Measurements from ENCODE around the gene SLC22A4.

The SLC22A4 gene

DNA sequence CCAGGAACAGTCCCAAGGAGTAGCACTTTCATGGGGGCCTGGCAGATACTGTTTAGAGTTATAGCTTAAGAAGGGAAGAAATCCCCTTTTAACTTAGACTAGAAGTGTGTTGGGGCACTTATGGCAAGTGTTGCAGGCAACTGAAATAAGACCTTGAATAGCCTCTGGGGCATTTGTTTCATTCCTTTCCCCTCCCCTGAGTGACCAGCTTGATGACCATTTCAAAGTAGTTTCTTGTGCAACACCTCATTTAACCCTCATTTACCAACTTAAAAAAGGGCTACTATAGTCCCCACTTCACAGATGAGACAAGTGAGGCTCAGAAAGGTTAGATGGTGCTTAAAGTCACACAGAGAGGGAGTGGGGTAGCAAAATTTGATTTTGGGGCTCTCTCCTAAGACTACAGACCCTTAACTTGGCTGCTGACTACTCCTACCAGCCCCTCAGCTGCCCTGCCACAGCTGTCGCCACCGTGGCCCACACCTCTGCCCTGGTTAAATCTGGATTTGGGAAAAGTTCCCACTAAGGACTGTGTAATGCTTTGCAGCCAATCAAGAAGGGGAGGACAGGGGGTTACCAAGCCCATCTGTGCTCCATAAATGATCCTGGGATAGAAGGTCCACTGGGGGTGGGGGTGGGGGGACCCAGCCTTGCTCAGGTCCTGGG, 31.2 kb upstream of the SLC22A4 start:
- no peak for DNase-seq (ENCODE audit: low read depth in 3 of 3)

DNA sequence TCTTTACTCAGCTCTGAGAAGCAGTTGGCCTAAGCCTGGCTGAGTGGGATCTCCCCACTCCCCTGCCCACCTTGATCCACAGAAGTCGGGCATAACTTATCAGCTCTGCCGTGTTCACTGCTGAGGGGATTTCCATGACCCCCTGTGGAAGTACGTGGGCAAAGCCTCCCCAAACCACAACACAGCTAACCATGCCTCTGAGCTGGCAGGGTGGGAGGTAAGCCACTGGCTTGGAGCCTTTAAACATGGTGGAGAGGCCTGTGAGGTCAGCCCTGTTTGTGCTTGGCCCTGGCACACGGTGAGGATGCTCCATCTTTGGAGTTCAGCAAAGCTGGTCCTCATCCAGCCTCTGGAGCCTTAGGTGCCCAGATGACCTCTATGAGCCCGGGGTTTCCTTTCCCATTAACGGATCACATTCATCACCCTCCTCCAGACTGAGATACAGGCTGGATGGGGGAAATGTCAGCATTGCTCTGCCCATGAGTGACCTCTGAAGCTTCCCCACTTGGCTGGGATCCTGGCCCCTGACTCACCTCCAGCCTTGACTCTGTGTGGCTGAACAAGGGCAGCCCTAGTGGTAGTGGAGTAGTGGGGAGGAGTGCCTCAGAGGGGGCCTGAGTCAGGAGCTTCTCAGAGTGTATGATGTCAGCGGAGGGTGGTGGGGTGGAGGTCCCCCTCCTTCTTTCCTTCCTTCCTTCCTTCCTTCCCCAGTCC, 30.5 kb upstream of the SLC22A4 start:
- DNase-seq (ENCODE audit: low read depth in 3 of 3): no peak

DNA sequence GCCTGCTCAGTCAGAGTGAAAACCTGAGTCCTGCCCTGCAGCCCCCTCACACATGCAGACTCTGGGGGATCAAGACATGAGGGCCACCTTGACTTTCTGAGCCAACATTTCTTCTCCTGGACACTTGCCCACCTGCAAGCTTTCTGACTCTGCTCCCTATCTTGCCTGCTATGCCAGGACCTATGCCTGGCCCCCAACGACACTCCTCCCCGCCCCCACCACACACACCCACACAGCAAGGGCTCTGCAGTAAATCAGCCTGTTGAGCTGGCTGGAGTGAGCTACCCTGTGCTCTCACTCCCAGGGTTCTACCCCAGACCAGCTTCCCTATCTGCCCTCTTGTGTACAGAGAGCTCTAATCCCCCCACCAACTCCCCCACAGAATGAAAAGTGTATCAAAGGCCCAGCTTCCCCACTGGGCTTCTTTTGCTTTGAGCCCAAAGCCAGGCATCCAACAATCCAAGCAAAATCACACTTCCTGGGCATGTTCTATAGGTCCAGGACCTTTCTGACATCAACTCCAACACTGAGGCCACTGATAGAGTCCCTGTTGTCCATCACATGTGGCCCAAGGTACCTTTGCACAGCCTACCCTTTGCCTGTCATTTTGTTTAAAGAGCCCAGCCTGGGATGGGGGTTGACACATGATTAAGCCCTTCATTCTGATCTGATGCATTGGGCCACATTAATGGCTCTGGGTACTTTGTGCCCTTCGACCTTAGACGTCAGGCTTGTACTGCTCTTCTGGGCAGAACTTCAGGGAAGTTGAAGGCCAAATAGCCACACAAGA, 29.5 kb upstream of the SLC22A4 start:
- DNase-seq (ENCODE audit: low read depth in 3 of 3): no peak

DNA sequence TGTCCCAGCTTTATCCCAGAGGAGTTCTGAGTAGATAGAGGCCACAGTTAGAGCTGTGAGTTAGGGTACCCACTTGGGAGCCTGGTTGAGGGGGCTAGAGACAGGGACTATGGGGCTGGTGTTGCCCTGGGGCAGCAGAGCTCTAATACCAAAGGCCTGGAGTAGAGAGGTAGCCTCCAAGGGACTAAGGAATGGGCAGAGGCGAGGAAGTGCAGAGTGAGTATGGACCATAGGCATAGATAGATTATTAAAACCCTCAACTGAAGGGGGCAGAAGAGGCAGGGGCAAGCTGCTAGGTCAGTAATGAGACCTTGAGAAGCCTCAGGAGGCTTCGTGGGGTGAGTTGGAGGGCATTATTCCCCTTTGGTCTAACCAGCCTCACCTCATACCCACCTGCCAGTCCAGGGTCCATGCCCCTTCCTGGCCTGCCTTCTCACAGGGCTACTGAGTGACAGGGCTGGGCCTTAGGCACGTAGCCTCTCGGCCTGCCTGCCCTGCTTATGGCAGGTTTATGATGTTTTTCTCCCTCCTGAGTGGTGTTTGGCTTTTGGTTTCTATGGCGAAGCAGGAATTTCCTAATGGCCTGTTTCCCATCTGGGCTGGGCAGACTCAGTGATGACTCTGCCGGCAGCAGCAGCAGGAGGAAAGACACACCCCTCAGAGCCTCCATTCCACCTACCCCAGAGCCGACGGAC, 28.7 kb upstream of the SLC22A4 start:
- DNase-seq (ENCODE audit: low read depth in 3 of 3): no peak

DNA sequence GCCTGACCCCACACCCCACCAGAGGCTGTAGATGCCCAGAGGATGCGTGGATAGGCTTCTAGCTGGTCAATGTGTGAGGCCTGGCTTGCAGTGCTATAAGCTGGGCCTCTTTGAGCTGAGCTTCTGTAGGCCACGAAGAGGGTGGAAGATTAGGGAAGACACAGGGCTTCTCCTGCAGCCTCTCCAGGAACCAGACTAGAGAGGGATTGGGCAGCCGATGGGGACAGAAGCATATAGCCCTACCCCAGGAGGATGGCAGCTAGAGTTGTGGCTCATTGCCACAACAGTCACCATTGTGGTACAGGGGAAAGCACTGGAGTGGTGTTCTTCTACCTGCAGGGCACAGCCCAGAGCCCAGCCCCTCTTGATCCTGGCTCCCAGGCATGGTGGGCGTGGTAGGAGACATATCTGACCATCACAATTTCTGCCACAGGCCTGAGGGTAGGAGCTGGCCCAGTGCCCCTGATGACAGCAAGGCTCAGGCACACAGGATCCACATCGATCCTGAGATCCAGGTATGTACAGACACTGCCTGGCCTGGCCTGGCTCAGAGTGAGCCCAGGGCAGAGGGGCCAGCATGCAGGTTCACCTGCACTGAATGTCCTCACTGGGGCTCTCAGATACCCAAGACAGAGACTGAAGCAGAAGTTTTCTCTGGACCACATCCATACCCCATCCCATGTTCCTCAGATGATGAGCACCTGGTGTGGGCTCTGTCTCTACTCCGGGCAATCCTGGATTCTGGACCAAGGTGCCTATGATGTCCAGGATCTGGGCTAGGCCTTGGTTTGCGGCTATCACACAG, 28.0 kb upstream of the SLC22A4 start:
- no peak for DNase-seq (ENCODE audit: low read depth in 3 of 3)

DNA sequence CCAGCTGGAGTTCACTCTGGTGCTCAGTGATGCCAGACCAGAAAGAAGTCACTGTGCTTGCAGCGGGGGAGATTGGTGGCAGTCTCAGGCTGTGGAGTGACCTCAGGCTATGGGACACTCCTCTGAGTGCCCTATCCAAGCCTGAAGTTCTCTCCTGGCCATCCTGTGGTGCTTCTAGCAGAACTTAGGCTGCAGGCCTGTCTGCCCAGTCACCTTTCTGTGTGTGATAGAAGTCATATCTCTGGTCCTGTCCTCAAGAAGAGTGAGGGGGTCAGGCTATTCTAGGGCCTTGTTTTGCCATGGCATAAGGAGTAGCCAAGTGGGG, 27.4 kb upstream of the SLC22A4 start:
- DNase-seq (ENCODE audit: low read depth in 3 of 3): no peak

DNA sequence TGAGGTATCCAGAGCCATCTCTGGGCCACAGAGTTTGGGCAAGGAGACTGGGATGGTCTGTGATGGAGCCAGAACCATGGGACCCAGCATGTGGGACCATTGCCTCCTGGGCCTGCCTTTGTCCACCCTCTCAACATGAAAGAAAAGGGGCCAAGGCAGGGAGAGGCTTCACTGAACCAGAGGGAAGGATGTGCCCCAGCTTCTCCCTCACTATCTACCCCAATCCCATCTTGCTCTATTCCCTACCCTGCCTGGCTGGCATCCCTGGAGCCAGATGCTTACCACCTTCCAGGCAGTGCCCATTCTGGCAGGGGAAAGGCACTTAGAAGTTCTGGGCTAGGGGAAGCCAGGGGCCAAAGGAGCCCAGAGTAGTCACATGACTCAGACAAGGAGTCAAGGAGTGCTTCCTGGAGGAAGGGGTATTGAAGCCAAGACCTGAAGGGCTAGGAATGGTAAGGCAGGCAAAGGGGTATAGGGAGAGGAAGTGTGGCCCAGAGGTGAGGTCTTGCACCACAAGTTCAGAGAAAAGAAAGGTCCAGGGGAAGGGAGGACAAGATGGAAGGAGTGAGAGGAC, 26.9 kb upstream of the SLC22A4 start:
- DNase-seq (ENCODE audit: low read depth in 3 of 3): no peak

DNA sequence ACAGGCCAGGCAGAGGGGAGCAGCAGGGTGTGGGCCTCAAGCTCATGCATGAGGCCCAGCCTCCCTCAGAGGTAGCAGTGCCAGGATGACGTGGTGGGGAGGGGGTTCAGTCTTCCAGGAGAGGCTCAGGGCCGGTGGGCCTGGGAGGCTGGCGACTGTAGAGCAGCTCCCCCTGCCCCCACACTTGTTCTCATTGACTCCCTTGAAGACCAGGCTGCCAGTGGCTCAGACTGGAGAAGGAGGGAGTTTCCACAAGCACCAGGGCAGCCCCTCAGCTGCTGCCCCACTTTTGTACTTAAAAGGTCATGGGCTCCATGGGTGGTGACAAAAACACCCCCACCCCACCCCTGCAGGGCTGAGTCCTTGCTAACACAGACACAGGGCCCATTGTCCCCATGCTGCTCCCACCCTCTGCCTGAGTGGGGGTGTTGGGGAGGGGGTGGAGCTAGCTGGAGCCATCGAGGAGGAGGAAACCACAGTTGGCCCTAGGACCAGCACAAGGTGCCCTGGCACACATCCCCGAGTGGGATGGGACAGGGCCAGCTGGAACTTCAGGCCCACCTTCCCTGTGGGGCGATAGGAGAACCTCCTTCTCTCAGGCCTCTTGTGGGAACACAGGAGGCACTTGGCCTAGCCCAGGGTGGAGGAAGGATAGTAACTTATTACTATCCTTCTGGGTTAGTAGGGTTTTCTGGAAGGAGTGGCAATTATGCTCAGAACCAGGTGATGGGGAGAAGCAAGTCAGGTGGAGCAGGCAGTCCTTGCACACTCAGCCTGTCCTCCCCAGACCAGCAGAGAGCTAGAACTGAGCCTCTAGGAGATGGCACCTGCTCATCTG, 26.0 kb upstream of the SLC22A4 start:
- no peak for DNase-seq (ENCODE audit: low read depth in 3 of 3)

DNA sequence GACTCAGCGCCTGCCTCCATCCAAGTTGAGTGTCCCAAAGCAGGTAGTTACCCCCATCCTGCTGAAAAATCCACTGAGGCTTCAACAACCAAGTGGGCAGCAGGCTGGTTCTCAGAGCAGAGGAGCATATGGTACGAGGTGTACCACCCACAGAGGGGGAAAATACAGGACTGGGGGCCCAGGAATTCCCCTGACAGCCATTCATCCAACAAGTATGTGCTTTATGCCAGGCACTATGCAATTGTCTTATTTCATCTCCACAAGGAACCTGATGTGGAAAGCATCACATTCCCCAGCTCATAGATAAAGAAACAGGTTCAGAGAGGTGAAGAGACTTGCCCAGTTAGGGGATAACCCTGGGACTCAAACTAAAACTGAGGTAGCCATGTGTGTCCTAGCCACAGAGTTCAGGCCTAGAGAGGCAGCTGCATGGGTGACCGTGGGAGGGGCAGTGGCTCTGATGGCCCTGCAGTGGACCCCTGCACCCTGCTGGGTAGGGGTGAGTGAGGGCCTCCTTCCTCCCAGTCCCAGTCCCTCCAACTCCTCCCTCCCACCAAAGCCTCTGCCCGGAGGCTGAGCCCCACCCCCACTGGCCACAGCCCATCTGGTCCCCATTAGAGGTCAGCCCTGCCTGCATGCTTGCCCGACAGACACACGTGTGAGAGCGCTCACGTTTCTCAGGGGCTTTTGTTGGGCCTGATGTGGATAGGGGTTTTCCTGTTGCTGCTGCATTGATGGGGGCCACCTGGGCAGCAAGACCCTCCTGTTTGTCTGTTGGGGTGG, 25.2 kb upstream of the SLC22A4 start:
- DNase-seq (ENCODE audit: low read depth in 3 of 3): no peak

DNA sequence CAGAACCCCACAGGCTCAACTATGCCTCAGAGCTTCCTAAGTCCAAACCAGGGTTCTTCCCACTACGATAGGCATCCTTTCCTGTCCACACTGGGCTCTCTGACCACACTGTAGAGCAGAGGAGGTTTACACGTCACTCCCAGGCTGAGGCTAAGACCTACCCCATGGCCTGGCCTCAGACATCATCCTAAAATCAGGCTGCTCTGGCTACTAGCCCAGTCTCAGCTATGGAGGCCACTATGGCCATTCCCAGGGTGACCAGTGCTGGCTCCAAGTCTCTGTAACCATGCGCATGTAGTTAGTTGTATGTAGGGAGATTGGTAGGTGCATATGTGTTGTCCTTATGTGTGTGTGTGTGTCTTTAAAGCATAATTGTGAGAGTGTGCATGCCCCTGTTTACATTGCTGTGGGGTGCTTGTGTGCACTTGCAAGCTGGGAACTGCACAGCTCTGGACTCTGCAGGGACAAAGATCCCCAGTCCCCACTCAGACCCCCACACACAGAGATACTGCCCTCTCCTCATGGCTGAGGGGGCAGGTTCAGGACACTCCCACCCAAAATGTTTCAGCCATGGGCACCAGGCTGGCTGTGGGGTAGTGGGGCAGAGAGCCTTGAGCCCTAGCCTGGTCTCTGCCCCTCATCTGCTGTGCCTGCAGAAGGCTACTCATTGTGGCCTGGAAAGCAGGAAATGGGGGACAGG, 24.4 kb upstream of the SLC22A4 start:
- DNase-seq (ENCODE audit: low read depth in 3 of 3): no peak

DNA sequence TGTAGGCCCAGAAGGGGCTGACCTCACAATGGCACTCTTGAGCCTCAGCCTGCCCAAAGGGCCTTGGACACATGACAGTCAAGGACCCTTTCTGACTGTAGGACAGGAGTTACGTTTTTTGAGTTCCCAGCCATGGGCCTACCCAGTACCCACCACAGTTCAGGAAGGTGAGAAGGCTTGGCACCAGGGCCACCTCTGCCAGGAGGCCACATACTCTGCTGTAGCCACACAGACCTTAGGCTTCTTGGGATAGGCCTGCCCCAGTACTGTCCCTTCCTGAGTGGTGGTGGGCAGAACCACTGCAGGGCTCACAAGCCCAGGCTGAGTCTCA, 23.9 kb upstream of the SLC22A4 start:
- DNase-seq (ENCODE audit: low read depth in 3 of 3): no peak

DNA sequence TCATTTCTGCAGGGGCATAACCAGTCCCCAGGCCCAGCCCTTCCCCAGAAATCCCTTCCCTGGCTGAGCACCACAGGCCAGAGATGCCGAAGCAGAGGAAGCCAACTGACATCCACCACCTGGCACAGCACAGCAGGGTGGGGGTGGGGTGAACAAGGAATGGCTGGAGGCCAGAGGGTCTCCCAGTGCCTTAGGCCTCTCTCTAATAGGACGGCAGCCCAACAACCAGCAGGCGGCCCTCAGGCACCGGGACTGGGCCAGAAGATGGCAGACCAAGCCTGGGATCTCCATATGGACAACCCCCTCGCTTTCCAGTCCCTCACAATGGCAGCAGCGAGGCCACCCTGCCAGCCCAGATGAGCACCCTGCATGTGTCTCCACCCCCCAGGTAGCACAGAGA, 23.5 kb upstream of the SLC22A4 start:
- DNase-seq (ENCODE audit: low read depth in 3 of 3): no peak

DNA sequence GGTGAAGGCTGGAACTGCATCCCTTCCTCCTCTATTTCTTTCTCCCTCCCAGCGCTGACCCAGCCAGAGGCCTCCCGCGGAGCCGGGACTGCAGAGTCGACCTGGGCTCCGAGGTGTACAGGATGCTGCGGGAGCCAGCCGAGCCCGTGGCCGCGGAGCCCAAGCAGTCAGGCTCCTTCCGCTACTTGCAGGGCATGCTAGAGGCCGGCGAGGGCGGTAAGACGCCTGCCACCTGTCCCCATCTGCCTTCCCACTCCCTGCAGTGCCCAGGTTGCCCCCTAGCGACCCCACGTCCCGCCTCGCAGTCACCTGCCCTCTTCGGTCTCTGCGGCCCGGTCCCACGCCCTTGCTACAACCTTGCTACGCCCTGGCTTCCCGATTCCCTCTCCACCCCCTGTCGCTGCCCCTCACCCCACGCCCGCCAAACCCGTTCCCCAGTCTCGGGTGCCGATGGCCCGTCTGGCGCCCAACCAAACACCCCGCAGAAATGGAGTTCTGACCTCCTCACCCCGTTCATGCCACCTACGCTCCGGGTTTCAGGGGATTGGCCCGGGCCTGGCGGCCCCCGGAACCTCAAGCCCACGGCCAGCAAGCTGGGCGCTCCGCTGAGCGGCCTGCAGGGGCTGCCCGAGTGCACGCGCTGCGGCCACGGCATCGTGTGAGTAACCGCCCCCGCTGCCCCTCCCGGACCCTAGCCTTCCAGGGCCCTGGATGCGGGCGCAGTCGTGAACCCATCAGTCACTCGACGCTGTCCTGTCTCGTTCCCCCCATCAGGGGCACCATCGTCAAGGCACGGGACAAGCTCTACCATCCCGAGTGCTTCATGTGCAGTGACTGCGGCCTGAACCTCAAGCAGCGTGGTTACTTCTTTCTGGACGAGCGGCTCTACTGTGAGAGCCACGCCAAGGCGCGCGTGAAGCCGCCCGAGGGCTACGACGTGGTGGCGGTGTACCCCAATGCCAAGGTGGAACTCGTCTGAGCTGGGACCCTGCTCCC, 22.6 kb upstream of the SLC22A4 start:
- no peak for DNase-seq (ENCODE audit: low read depth in 3 of 3)

DNA sequence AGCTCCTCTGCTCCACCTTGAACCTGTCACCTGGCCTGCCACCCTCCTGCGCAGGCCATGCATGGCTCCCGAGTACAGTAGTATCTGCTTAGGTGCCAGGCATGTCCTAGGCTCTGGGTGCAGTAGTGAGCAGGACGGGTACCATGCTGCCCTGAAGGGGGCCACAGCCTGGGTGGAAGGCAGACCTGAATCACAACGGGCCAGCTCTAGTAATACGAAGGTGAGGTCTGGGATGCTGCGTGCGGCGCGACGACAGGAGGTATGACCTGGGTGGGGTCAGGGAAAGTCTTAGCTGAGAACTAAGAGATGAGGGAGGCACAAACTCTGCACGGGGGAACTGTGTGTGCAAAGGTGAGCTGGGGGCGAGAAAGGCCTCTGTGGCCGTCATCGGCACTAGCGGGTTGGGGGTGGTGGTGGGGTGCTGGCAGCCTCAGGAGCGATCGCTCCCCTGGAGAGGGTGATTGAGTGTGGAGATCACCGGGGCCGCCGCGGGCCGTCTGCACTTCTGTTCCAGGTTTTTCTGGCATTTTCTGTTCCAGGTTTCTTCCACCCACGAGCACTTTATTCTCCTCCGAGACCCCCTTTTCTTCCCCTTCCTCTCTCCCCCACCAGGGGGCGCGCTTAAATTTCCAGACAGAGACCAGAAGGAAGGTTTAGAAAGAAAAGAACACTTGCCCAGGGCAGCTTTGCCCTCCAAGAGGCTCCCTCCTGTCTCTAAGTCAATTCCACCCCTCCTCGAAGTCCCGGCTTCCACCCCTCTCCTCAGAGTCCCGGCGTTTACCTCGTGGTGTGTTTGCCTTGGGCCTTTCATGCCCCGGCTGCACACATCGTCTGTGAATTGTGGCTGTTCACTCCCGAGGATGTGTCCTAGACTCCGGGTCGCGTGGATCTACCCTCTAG, 21.6 kb upstream of the SLC22A4 start:
- peak; percentile 45 to 61 (median 54) for DNase-seq (ENCODE audit: low read depth in 3 of 3)

DNA sequence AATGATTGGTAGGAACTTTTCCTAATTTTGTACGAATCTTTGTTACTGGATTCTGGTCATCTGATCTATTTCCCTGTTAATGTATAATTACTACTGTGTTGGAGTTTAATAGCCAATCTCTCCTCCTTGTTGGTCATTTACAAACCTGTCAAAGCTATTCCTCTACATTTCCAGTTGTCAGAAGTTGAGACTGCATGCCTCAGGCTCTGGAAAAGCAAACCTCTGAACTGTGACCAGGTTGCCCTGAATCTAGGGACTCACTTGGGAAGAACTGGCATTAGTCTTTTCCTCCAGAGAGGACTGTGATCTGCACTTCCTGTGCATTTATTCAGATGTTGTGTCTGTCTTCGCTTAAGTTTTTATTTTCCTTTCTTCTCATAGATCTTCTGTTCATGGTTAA, 20.6 kb upstream of the SLC22A4 start:
- no peak for DNase-seq (ENCODE audit: low read depth in 3 of 3)

DNA sequence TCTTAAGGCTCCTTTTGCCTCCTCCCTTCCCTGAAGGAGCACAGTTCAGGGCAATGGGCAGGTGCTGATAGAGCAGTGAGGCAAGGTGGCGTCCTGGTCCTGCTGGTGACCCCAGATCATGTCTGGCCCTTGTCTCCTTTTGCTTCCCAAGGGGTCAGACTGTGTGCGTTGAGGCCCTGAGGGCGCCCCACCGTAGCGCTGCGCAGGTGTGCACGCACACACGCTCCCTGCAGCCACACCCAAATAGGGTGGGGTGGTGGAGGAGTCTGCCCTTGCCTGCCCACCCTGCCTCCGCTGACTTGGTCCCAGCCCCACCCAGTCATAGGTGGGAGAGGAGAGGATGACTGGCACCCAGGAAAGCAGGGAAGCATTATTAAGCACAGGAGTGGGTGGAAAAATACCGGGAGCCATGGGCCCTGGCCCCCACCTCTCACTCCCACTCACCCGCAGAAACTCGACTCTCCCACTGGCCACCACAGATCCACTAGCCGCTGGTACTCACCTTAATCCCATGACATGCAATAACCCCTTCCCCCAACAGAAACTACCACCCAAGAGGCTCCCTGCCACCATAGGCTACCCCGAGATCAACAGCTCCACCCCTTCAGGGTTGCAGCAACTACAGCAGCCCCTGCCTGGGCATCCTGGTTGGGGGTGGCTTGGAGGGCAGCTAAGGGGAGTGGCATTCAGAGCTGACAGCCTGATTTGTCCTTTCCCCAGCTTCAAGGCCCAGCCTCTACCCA, 20.0 kb upstream of the SLC22A4 start:
- DNase-seq (ENCODE audit: low read depth in 3 of 3): no peak
